Adipocyte (in vitro differentiated cells): Measurements from ENCODE around the gene SULT1C3.

Source experiments
- DNase-seq: peaks from one replicate; pipeline ENCODE4 v3.0.0-alpha.2; 2015; ENCODE audit warnings: low read depth
- H3K27me3 ChIP-seq: replicated peaks from 2 replicates; pipeline ENCODE4 v1.7.0; 2013; ENCODE audit warnings: mild to moderate bottlenecking, low read length, moderate library complexity; ENCODE audit not compliant: control insufficient read depth, insufficient read depth
- H3K36me3 ChIP-seq: 2 replicates; pipeline ENCODE4 v1.7.0; 2013; ENCODE audit warnings: low read length, mild to moderate bottlenecking, moderate library complexity; ENCODE audit not compliant: control insufficient read depth, insufficient read depth, severe bottlenecking
- H3K4me1 ChIP-seq: 2 replicates; pipeline ENCODE4 v1.7.0; 2013; ENCODE audit warnings: mild to moderate bottlenecking, low read length, moderate library complexity; ENCODE audit not compliant: control insufficient read depth, insufficient read depth
- H3K4me3 ChIP-seq: 2 replicates; pipeline ENCODE4 v1.7.0; 2013; ENCODE audit warnings: mild to moderate bottlenecking, low read length, moderate library complexity
- H3K9ac ChIP-seq: 2 replicates; pipeline ENCODE4 v1.7.0; 2013; ENCODE audit warnings: mild to moderate bottlenecking, low read length, moderate library complexity
- H3K9me3 ChIP-seq: 2 replicates; pipeline ENCODE4 v1.7.0; 2013; ENCODE audit warnings: mild to moderate bottlenecking, low read length, moderate library complexity; ENCODE audit not compliant: control insufficient read depth

Gene SULT1C3

DNA sequence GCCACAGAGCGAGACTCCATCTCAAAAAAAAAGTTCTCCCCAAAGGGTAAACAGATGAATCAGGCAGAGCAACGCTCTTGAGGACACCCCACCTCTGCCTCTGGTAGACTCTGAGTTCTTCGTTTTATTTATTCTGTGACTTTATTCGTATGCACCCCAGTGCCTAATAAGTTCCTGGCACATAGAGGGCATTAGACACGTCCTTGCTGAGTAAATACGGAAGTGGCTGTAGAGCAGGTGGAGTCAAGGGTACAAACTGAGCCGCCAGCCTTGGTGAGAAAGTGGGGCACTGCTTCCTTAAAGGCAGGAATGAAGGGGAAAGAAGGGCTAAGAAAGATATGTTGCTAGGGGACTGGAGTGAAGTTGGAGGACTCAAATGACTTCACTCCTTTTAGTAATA lies 61.8 kb downstream of the SULT1C3 start:
- Histone ChIP-seq H3K9ac (no peak overlapping the region), H3K9me3 (no peaks in the 10 kb centered on the region), H3K27me3 (no peaks in the 10 kb centered on the region), H3K4me1 (peaks cover 18% of the 10 kb centered on the region), H3K4me3 (no peak overlapping the region), H3K36me3 (no peaks in the 10 kb centered on the region)
- DNase-seq = no peak

DNA sequence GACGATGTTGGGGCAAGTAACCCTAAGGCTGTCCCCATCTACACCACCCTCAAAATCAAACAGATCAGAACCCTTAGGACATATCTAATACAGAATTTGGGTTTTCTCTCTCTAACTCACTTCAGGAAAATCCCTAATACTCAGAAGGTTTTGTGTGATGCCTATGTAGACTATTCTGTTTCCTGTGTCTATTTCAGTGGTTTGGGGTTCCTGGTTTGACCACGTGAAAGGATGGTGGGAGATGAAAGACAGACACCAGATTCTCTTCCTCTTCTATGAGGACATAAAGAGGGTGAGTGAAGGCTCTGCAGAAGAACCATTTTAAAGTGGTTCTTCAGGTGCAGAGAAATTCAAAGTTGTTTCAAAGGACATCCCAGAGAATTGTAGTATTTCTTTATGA lies 65.2 kb downstream of the SULT1C3 start:
- peaks cover 6% of the 10 kb centered on the region for H3K4me1 ChIP-seq
- H3K9ac ChIP-seq = no peak overlapping the region
- no peaks in the 10 kb centered on the region for H3K27me3 ChIP-seq
- no peaks in the 10 kb centered on the region for H3K36me3 ChIP-seq
- DNase-seq = no peak
- H3K4me3 ChIP-seq = no peak overlapping the region
- H3K9me3 ChIP-seq = no peaks in the 10 kb centered on the region

DNA sequence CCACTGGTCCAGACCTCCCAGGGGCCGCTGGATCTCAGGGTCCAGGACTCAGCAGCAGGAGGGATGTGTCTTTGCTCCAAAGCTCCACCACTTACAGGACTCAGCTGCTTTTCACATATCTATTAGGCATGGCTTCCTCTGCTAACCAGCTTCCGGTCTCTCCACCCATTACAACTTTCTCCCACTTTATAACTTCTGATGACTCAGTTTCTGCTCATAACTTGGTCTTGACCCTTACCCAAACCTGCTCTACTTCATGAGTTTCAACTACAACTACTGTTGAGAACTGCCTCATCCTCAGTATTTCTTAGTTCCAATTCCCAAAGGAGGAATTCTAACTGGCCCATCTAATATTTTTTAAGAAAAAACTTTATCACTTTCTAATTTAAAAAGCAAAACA lies 66.1 kb downstream of the SULT1C3 start:
- H3K27me3 ChIP-seq = no peaks in the 10 kb centered on the region
- H3K9ac ChIP-seq = no peak overlapping the region
- no peak overlapping the region for H3K4me3 ChIP-seq
- peaks cover 6% of the 10 kb centered on the region for H3K4me1 ChIP-seq
- H3K9me3 ChIP-seq = no peaks in the 10 kb centered on the region
- no peak for DNase-seq
- H3K36me3 ChIP-seq = no peaks in the 10 kb centered on the region

GRCh38 chr2:108309903-108310302 lies 70.1 kb downstream of the SULT1C3 start:
- no peaks in the 10 kb centered on the region for H3K27me3 ChIP-seq
- H3K9ac ChIP-seq = no peak overlapping the region
- no peak overlapping the region for H3K4me3 ChIP-seq
- DNase-seq = no peak
- no peaks in the 10 kb centered on the region for H3K4me1 ChIP-seq
- no peaks in the 10 kb centered on the region for H3K9me3 ChIP-seq
- no peaks in the 10 kb centered on the region for H3K36me3 ChIP-seq
